Vagina (tissue), 2 donors: ENCODE measurements around the gene FRMD4A. TPM values are rescaled to one million over a fixed set of nuclear protein-coding genes. Genes with fewer than 3 reads are reported as not detected.
A peak's percentile ranks its signal among the peaks of the same experiment; 100 is the strongest.
"Not testable (repeated sequence)": the region's sequence is repeated elsewhere in the genome, so short reads cannot be mapped to it uniquely, and the experiment has no call there.

Experiments
- DNase-seq, 2 donors: peaks; one replicate each; pipeline ENCODE4 v3.0.0-alpha.2; 2017; ENCODE audit errors: extremely low spot score in 2 of 2
- H3K27ac ChIP-seq: fragments of 200-600 bp; sonication (generic); one replicate; pipeline ENCODE4 v1.5.1; 2019
- H3K27me3 ChIP-seq: fragments of 200-600 bp; sonication (generic); one replicate; pipeline ENCODE4 v1.5.1; 2019
- H3K36me3 ChIP-seq, 2 donors: fragments of 200-600 bp; sonication (generic); one replicate each; pipeline ENCODE4 v1.5.1; 2017 to 2019
- H3K4me1 ChIP-seq: fragments of 200-600 bp; sonication (generic); one replicate; pipeline ENCODE4 v1.5.1; 2019
- H3K4me3 ChIP-seq, 2 donors: fragments of 200-600 bp; sonication (generic); 1 replicate in 1 of 2; 2 replicates in 1 of 2; pipeline ENCODE4 v1.5.1; 2016 to 2019
- H3K9me3 ChIP-seq: fragments of 200-600 bp; sonication (generic); one replicate; pipeline ENCODE4 v1.5.1; 2019
- CTCF ChIP-seq, 3 experiments: fragments of 450-650 bp in 2 of 3; fragments of 200-600 bp in 1 of 3; sonication (generic) in 1 of 3; IDR thresholded peaks; one replicate each; pipeline ENCODE4 v1.5.1; 2017 to 2019; ENCODE audit warnings: antibody characterized with exemption in 3 of 3, mild to moderate bottlenecking in 2 of 3, moderate library complexity in 2 of 3
- POLR2A ChIP-seq, 2 donors: fragments of 450-650 bp; IDR thresholded peaks; one replicate each; pipeline ENCODE4 v1.6.1; 2017; ENCODE audit warnings: antibody characterized with exemption in 2 of 2, mild to moderate bottlenecking in 2 of 2, moderate library complexity in 2 of 2
- POLR2AphosphoS5 ChIP-seq, 2 donors: sonication (generic); formaldehyde crosslinking; IDR thresholded peaks; one replicate each; pipeline ENCODE4 v1.9.0; 2017; ENCODE audit warnings: antibody characterized with exemption in 2 of 2, mild to moderate bottlenecking in 2 of 2, low read depth in 1 of 2; ENCODE audit not compliant: insufficient read depth in 1 of 2
- intact Hi-C: fragments of 100-400 bp; cut with DNase I; formaldehyde crosslinking; loops from one replicate; pipeline ENCODE4 v1.15.1; 2023
- total RNA-seq: library from RNA; depleted of rRNA; stranded (reverse); fragments of >200 nt; gene quantifications from one replicate; pipeline ENCODE4 v1.2.3, GENCODE V29; 2016

Gene FRMD4A
- total RNA-seq, 1 donor from 2014 or later, result 24.8 TPM

- no peaks in the 10 kb centered on the region for H3K9me3 ChIP-seq
- no peak overlapping the region for H3K4me3 ChIP-seq
- peak in 1 of 2 donors; percentile 42 for DNase-seq
- intact Hi-C loops, result no loop called here
- no peak for TF ChIP-seq POLR2A (IDR thresholded peaks at IDR 0.05)
- TF ChIP-seq CTCF (IDR thresholded peaks at IDR 0.05), result no peak
- no peak for TF ChIP-seq POLR2AphosphoS5 (IDR thresholded peaks at IDR 0.05; ENCODE audit: insufficient read depth in 1 of 2, low read depth in 1 of 2)
- H3K4me1 ChIP-seq, result no peaks in the 10 kb centered on the region
- no peaks in the 10 kb centered on the region for H3K27me3 ChIP-seq
- no peaks in the 10 kb centered on the region for H3K36me3 ChIP-seq
- H3K27ac ChIP-seq, result no peak overlapping the region
Measured at GRCh38 chr10:14236341-14236740, 94.4 kb downstream of the FRMD4A start.

- no peak overlapping the region for H3K4me3 ChIP-seq
- no peak overlapping the region for H3K27ac ChIP-seq
- H3K4me1 ChIP-seq, result no peaks in the 10 kb centered on the region
- intact Hi-C loops, result no loop called here
- H3K9me3 ChIP-seq, result no peaks in the 10 kb centered on the region
- peak in 1 of 2 donors; percentile 37 for DNase-seq
- no peak for TF ChIP-seq POLR2A (IDR thresholded peaks at IDR 0.05)
- no peak for TF ChIP-seq POLR2AphosphoS5 (IDR thresholded peaks at IDR 0.05; ENCODE audit: insufficient read depth in 1 of 2, low read depth in 1 of 2)
- no peak for TF ChIP-seq CTCF (IDR thresholded peaks at IDR 0.05)
- H3K27me3 ChIP-seq, result no peaks in the 10 kb centered on the region
- H3K36me3 ChIP-seq, result no peaks in the 10 kb centered on the region
Measured at GRCh38 chr10:14235566-14236195, 95.0 kb downstream of the FRMD4A start.

- intact Hi-C loops, result no loop called here
- Histone ChIP-seq H3K27me3 (no peaks in the 10 kb centered on the region), H3K4me1 (no peaks in the 10 kb centered on the region), H3K4me3 (no peak overlapping the region), H3K36me3 (no peaks in the 10 kb centered on the region), H3K9me3 (no peaks in the 10 kb centered on the region), H3K27ac (no peak overlapping the region)
- peak in 1 of 2 donors; percentile 8 for DNase-seq
- TF ChIP-seq POLR2A (IDR thresholded peaks at IDR 0.05), result no peak
- TF ChIP-seq CTCF (IDR thresholded peaks at IDR 0.05), result no peak
Measured at GRCh38 chr10:14233566-14233965, 97.2 kb downstream of the FRMD4A start.

- H3K36me3 ChIP-seq, H3K4me3 ChIP-seq, H3K27me3 ChIP-seq, intact Hi-C loops, DNase-seq, H3K9me3 ChIP-seq, H3K4me1 ChIP-seq, H3K27ac ChIP-seq: not testable (repeated sequence)
Measured at GRCh38 chr10:14228798-14229197, 101.9 kb downstream of the FRMD4A start.

- DNase-seq, result no peak
- H3K4me1 ChIP-seq, result no peaks in the 10 kb centered on the region
Measured at GRCh38 chr10:14225379-14225778, 105.3 kb downstream of the FRMD4A start.

More at GRCh38 chr10:14225379-14225778, 105.3 kb downstream of the FRMD4A start:
- no peaks in the 10 kb centered on the region for H3K27me3 ChIP-seq
- H3K36me3 ChIP-seq, result no peaks in the 10 kb centered on the region
- no peak for TF ChIP-seq POLR2A (IDR thresholded peaks at IDR 0.05)
- TF ChIP-seq POLR2AphosphoS5 (IDR thresholded peaks at IDR 0.05; ENCODE audit: insufficient read depth in 1 of 2, low read depth in 1 of 2), result no peak
- TF ChIP-seq CTCF (IDR thresholded peaks at IDR 0.05), result no peak
- no peak overlapping the region for H3K4me3 ChIP-seq
- no peaks in the 10 kb centered on the region for H3K9me3 ChIP-seq
- intact Hi-C loops, result no loop called here
- H3K27ac ChIP-seq, result no peak overlapping the region
